A673 (cell line): Measurements from ENCODE around the gene KRT2. TPM values are rescaled to one million over a fixed set of nuclear protein-coding genes. Genes with fewer than 3 reads are reported as not detected.

Experiments
- BruUV-seq: library from RNA; stranded (reverse); fragments of 400-500 nt; replicated peaks from 2 replicates; lab custom pipeline; 2021; lab: Mats Ljungman, UMichigan
- CTCF ChIA-PET: fragments of 300-600 bp; sonication (Branson Sonifier 250); formaldehyde crosslinking; loops from one replicate; lab custom pipeline; 2022; ENCODE audit warnings: antibody characterized with exemption; lab: Charles Lee
- POLR2A ChIA-PET: fragments of 300-600 bp; sonication (Branson Sonifier 250); formaldehyde crosslinking; loops from one replicate; lab custom pipeline; 2022; ENCODE audit warnings: antibody characterized with exemption; ENCODE audit not compliant: low non-redundant PET; lab: Charles Lee
- DNase-seq: peaks from one replicate; pipeline ENCODE4 v3.0.0-alpha.2; 2015; ENCODE audit warnings: low spot score
- H3K27ac ChIP-seq: fragments of 200-600 bp; sonication (generic); 2 replicates; pipeline ENCODE4 v1.5.1; 2016; ENCODE audit warnings: mixed run types, low read depth, mild to moderate bottlenecking, mixed read lengths, antibody characterized with exemption, low read length; ENCODE audit not compliant: poor library complexity, severe bottlenecking
- H3K27me3 ChIP-seq: fragments of 200-600 bp; sonication (generic); replicated peaks from 2 replicates; pipeline ENCODE4 v1.6.1; 2017; ENCODE audit warnings: mixed run types, low read depth, mild to moderate bottlenecking, mixed read lengths, antibody characterized with exemption, low read length; ENCODE audit not compliant: insufficient read depth, poor library complexity
- H3K36me3 ChIP-seq: fragments of 200-600 bp; sonication (generic); 2 replicates; pipeline ENCODE4 v1.6.1; 2016; ENCODE audit warnings: mixed run types, mild to moderate bottlenecking, mixed read lengths, antibody characterized with exemption, low read length; ENCODE audit not compliant: insufficient read depth, poor library complexity, severe bottlenecking
- H3K4me1 ChIP-seq: fragments of 200-600 bp; sonication (generic); 2 replicates; pipeline ENCODE4 v1.6.1; 2017; ENCODE audit warnings: mixed run types, mild to moderate bottlenecking, mixed read lengths, antibody characterized with exemption, low read length; ENCODE audit not compliant: insufficient read depth, poor library complexity, severe bottlenecking
- H3K4me3 ChIP-seq: fragments of 200-600 bp; sonication (generic); 2 replicates; pipeline ENCODE4 v1.5.1; 2016; ENCODE audit warnings: low read depth, mixed run types, mild to moderate bottlenecking, mixed read lengths, low read length; ENCODE audit not compliant: poor library complexity, severe bottlenecking
- H3K9me3 ChIP-seq: fragments of 200-600 bp; sonication (generic); 2 replicates; pipeline ENCODE4 v1.6.1; 2016; ENCODE audit warnings: mixed run types, low read depth, mild to moderate bottlenecking, mixed read lengths, antibody characterized with exemption, low read length; ENCODE audit not compliant: poor library complexity, severe bottlenecking
- EZH2 ChIP-seq: fragments of 200-600 bp; sonication (generic); IDR thresholded peaks from 2 replicates; pipeline ENCODE4 v1.6.1; 2017; ENCODE audit warnings: borderline replicate concordance, low read depth, mild to moderate bottlenecking, mixed read lengths, antibody characterized with exemption, low read length; ENCODE audit not compliant: poor library complexity, severe bottlenecking
- intact Hi-C: fragments of 100-400 bp; cut with micrococcal nuclease; formaldehyde crosslinking; loops from one replicate; pipeline ENCODE4 v1.10.0; 2022; ENCODE audit not compliant: unreplicated experiment
- total RNA-seq: library from RNA; stranded (reverse); gene quantifications from 2 replicates; pipeline ENCODE4 v1.2.3, GENCODE V29; 2021
- TF ChIP-seq, protein P1 (sequence below): fragments of 300-800, 200-600 bp; sonication (generic); conservative IDR thresholded peaks from 2 replicates; pipeline ENCODE4 v1.5.1; 2017; ENCODE audit warnings: low read depth, mild to moderate bottlenecking, antibody characterized with exemption, low read length, moderate library complexity, mixed read lengths

Gene KRT2
- total RNA-seq, 1 experiment from 2014 or later = not detected

DNA sequence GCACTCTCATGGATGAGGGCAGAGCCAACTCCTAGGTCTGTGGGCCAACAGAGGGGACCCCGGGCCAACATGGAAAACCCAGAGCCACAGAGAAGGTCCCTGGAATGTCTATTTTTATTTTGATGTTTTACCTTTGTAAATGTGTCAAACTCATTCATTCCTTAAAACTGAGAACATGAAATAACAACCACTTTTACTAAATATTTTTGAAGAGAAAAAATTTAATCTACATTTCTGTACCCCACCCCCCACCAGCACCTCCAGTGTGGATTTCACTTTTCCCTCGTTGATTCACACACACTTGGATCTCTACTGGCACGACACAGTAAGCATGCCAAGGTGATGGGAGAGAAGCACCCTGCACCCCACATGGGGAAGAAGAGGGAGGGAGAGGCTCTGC lies 44.6 kb upstream of the KRT2 start:
- H3K27ac ChIP-seq = no peak overlapping the region
- DNase-seq = no peak
- H3K4me3 ChIP-seq = no peak overlapping the region
- intact Hi-C loops = no loop called here
- ChIA-PET POLR2A (no interaction called here), CTCF (no interaction called here)
- H3K9me3 ChIP-seq = no peaks in the 10 kb centered on the region
- no peaks in the 10 kb centered on the region for H3K4me1 ChIP-seq
- BruUV-seq = no TSS peak
- H3K27me3 ChIP-seq = no peaks in the 10 kb centered on the region
- TF ChIP-seq, protein P1, sequence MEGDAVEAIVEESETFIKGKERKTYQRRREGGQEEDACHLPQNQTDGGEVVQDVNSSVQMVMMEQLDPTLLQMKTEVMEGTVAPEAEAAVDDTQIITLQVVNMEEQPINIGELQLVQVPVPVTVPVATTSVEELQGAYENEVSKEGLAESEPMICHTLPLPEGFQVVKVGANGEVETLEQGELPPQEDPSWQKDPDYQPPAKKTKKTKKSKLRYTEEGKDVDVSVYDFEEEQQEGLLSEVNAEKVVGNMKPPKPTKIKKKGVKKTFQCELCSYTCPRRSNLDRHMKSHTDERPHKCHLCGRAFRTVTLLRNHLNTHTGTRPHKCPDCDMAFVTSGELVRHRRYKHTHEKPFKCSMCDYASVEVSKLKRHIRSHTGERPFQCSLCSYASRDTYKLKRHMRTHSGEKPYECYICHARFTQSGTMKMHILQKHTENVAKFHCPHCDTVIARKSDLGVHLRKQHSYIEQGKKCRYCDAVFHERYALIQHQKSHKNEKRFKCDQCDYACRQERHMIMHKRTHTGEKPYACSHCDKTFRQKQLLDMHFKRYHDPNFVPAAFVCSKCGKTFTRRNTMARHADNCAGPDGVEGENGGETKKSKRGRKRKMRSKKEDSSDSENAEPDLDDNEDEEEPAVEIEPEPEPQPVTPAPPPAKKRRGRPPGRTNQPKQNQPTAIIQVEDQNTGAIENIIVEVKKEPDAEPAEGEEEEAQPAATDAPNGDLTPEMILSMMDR = no peak
- no peak for TF ChIP-seq EZH2
- no peaks in the 10 kb centered on the region for H3K36me3 ChIP-seq

DNA sequence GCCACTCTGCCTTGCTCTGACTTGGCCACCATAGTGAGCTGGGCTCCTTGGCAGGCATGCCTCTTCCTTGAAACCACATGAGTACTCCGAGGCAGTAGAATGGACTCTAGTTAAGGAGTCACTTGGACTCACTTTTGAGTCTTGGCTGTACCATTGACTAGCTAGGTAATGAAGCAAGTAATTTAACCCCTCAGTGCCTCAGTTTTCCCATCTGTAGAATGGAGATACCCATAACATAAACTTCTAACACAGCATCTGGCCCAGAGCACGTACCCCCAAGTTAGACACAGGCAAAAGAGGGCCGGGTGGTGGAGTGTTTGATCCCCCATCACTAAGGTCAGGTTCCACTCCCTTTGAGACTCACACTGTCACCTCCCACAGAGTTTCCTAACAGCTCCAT lies 43.0 kb upstream of the KRT2 start:
- CTCF ChIA-PET = no interaction called here

DNA sequence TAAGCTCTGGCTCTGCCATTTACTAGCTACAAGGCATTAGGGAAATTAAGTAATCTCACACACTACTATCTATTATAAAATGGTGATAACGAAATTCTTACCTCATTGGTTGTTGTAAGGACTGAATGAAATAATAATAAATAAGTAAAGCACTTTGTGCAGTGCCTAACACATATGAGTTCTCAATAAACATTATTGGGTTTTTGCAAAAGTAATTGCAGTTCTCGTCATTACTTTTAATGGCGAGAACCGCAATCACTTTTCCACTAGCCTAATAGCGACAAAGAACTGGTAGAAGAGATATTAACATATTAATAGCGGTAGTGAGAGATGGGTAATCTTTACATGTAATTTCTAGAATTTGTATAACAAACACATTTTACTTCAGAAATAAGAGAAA lies 42.1 kb upstream of the KRT2 start:
- TF ChIP-seq EZH2 = no peak
- TF ChIP-seq, protein P1 = no peak

More for the DNA sequence above, 43.0 kb upstream of the KRT2 start:
- BruUV-seq = no TSS peak
- no peak for DNase-seq
- no peak for TF ChIP-seq EZH2
- TF ChIP-seq, protein P1 = no peak
- intact Hi-C loops = no loop called here
- H3K27me3 ChIP-seq = no peaks in the 10 kb centered on the region
- H3K27ac ChIP-seq = no peak overlapping the region
- H3K4me1 ChIP-seq = no peaks in the 10 kb centered on the region
- H3K4me3 ChIP-seq = no peak overlapping the region
- H3K36me3 ChIP-seq = no peaks in the 10 kb centered on the region
- no peaks in the 10 kb centered on the region for H3K9me3 ChIP-seq
- POLR2A ChIA-PET = no interaction called here

More for the DNA sequence above, 42.1 kb upstream of the KRT2 start:
- no peaks in the 10 kb centered on the region for H3K36me3 ChIP-seq
- BruUV-seq = no TSS peak
- H3K27ac ChIP-seq = no peak overlapping the region
- ChIA-PET POLR2A (no interaction called here), CTCF (interaction anchor here (0.7 kb wide), 1 partner anchor 535 kb away, joined by 3 read pairs; no protein-coding TSS in a partner anchor)
- H3K27me3 ChIP-seq = no peaks in the 10 kb centered on the region
- no peak overlapping the region for H3K4me3 ChIP-seq
- H3K4me1 ChIP-seq = no peaks in the 10 kb centered on the region
- DNase-seq = no peak
- no peaks in the 10 kb centered on the region for H3K9me3 ChIP-seq
- intact Hi-C loops = no loop called here
